ENCODE data around the gene TMEM164.
A peak's percentile ranks its signal among the peaks of the same experiment; 100 is the strongest.

The TMEM164 gene

GRCh38 chrX:110086162-110086915, 83.4 kb downstream of the TMEM164 start:
- DNase-seq, result no peak

GRCh38 chrX:110086916-110087484, 84.1 kb downstream of the TMEM164 start:
- DNase-seq, result no peak

GRCh38 chrX:110087485-110088356, 84.8 kb downstream of the TMEM164 start:
- DNase-seq, result no peak

GRCh38 chrX:110089656-110090403, 86.9 kb downstream of the TMEM164 start:
- DNase-seq, result no peak

GRCh38 chrX:110097920-110098319, 95.0 kb downstream of the TMEM164 start:
- DNase-seq, result no peak

- DNase-seq, result no peak
Observed at GRCh38 chrX:110103344-110103743, 100.4 kb downstream of the TMEM164 start.

- DNase-seq, result no peak
Observed at GRCh38 chrX:110104078-110104477, 101.2 kb downstream of the TMEM164 start.

GRCh38 chrX:110108381-110108821, 105.5 kb downstream of the TMEM164 start:
- DNase-seq, result no peak

- DNase-seq, result no peak
Observed at GRCh38 chrX:110114260-110114776, 111.4 kb downstream of the TMEM164 start.

GRCh38 chrX:110116066-110116980, 113.4 kb downstream of the TMEM164 start:
- DNase-seq, result no peak

GRCh38 chrX:110118530-110118929, 115.6 kb downstream of the TMEM164 start:
- no peak for DNase-seq

GRCh38 chrX:110119480-110119879, 116.6 kb downstream of the TMEM164 start:
- DNase-seq, result no peak

- no peak for DNase-seq
Observed at GRCh38 chrX:110120025-110120424, 117.1 kb downstream of the TMEM164 start.

- DNase-seq, result peak; percentile 52
Observed at GRCh38 chrX:110123331-110123782, 120.4 kb downstream of the TMEM164 start.

GRCh38 chrX:110125446-110126162, 122.7 kb downstream of the TMEM164 start:
- peak; percentile 30 for DNase-seq

- no peak for DNase-seq
Observed at GRCh38 chrX:110131031-110131430, 128.1 kb downstream of the TMEM164 start.

- DNase-seq, result no peak
Observed at GRCh38 chrX:110132450-110133114, 129.7 kb downstream of the TMEM164 start.

GRCh38 chrX:110133735-110134370, 130.9 kb downstream of the TMEM164 start:
- DNase-seq, result no peak

- DNase-seq, result no peak
Observed at GRCh38 chrX:110135618-110136017, 132.7 kb downstream of the TMEM164 start.

- DNase-seq, result no peak
Observed at GRCh38 chrX:110136136-110136535, 133.2 kb downstream of the TMEM164 start.
